NCI-H82 (cell line): ENCODE measurements around the gene ERI3.

Experiments used
- DNase-seq: peaks from one replicate; lab custom pipeline; 2025; lab: John Stamatoyannopoulos, UW

Gene ERI3

DNA sequence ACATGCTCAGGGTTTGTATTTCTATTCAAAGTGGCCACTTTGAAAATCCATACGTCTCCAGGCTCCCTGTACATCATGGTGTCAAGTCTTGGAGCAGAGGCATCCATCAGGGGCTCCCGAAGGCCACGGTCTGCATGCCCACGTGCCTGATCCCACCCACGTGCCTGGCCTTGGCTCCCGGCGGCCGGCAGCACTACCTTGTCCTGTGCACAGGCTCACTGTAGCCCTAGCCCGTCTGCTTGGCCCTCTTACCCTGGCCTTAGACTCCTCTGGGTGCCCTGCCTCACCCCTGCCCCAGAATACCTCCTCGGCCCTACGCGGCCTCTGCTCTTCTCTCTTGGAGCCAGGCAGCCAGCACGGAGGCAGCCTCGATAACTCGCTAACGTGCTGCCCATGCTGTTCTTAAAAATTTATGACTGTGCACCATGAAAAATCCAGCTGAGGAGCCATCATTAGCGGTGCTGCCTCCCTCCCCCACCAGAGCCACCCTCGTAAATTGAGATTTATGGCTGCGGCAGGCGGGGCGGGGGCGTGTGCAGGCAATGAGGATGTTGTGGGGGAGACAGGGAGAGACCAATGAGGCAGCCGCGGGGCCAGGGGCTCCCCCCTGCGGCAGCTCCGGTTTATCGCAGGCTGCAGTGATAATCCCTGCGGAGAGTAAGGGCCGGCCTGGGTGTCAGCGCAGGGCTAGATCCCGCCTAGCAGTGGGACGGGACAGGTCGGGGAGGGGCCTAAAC, 117.2 kb downstream of the ERI3 start:
- DNase-seq = peak; percentile 96

DNA sequence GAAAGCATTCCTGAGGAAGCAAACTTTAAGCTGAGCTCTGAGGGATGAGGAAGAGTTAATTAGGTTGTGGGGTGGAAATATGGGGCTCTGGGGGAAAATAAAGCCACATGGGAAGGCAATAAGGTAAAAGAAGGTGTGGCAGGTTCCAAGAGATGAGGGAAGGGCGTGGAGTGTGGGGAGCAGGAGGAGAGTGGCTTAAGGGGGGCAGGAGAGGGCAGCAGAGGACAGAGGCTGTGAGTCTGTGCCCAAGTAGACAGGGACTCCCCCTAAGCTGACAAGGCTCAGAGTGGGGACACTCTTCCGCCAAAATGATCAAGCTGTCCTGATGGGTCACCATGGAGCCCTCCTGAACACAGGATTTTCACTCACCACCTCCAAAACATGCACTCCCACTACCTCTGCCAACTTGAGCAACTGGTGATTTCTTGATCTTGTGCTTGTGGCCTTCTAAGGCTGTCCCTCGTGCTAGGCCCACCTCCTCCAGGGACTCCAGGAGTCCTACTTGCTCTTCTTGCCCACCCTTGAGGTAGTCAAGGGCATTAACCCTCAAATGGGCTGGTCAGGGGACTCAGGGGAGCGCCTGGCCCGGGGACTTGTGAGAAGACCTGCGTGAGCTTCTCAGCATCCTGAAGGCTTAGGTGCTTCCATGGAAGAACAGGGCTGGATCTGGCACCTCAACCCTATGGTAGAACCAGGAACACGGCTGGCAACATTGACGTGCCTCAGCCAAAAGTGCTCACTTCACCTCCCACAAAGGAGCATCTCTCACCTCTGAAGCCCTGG, 118.4 kb downstream of the ERI3 start:
- no peak for DNase-seq

- peak; percentile 96 for DNase-seq
These were observed 119.2 kb downstream of the ERI3 start for GRCh38 chr1:44235808-44236207.

DNA sequence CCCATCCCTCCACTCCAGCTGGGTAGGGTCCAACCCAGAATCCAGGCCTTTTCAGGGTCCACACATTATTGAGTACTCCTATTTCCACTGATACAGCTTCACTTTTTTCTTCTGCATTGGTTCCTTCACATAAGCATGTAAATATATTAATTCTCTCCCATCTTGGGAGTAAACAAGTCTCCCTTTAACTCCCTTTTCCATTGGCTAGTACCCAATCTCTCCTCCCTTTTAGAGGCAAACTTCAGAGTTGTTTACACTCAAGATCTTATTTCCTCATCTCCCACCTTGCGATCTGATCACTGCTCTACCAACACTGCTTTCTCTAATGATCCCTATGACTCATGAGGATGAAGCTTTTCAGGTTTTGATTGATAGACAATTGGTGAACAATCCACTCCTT, 121.5 kb downstream of the ERI3 start:
- DNase-seq = no peak

GRCh38 chr1:44230796-44231195, 124.3 kb downstream of the ERI3 start:
- DNase-seq = no peak

- DNase-seq = no peak
These were observed 125.5 kb downstream of the ERI3 start for GRCh38 chr1:44229435-44230167.

- no peak for DNase-seq
These were observed 126.8 kb downstream of the ERI3 start for GRCh38 chr1:44228218-44228617.

GRCh38 chr1:44227211-44227610, 127.8 kb downstream of the ERI3 start:
- DNase-seq = no peak

DNA sequence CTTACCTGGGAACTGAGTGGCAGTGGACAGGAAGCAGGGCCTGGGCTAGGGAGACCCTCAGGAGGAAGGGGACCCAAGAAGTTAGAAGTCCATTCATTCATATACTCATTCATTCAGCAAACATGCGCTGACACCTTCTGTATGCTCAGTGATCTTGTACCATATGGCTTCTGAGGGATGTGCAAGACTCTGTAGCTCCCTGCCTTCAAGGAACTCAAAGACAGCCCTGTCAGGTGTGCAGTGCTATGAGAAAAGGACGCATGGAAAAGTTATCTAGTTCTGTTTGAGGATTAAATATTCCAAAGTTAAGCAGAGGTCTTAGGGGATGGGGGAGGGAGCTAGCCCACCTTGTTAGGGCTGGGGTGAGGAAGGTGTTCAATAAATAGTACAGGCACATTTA, 129.3 kb downstream of the ERI3 start:
- no peak for DNase-seq

DNA sequence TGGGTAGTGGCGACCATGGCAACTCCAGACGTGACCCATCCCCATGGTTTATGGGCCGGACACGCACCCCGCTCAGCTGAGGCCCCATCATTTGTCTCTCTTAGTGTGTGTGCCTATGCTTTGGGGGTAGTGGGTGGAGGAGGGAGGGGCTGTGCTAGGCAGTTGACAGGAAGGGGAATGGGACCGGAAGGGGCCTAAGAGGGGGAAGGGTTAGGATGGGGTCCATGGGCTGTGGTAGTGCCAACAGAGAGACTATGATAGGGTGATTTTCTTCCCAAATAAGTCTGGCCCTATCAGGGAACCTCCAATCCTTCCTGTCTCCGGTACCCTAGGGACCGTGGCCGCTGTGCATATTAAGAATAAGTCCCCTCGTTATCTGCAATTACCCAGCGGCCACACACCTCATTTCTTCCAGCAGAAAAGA, 131.9 kb downstream of the ERI3 start:
- DNase-seq = no peak

- no peak for DNase-seq
These were observed 132.5 kb downstream of the ERI3 start for GRCh38 chr1:44222397-44223186.

DNA sequence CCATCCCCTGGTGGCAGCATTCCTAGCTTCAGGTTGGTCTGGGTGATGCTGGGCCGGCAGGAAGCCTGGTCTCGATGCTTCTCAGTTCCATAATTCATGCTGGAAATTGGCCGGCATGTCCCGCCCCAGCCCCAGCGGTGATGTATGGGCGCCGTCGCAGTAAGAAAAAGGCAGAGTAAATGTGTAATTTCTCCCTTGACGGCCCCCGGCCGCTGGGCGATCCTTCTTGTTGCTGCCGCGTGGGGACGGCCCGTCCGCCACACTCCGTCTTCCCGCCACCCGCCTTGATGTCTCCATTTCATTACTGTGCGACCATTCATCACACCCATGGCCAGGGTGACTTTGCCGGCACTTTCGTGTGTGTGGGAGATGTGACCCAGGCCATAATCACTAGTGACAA, 133.3 kb downstream of the ERI3 start:
- DNase-seq = no peak

GRCh38 chr1:44220755-44221154, 134.3 kb downstream of the ERI3 start:
- no peak for DNase-seq

GRCh38 chr1:44220001-44220751, 134.9 kb downstream of the ERI3 start:
- no peak for DNase-seq

DNA sequence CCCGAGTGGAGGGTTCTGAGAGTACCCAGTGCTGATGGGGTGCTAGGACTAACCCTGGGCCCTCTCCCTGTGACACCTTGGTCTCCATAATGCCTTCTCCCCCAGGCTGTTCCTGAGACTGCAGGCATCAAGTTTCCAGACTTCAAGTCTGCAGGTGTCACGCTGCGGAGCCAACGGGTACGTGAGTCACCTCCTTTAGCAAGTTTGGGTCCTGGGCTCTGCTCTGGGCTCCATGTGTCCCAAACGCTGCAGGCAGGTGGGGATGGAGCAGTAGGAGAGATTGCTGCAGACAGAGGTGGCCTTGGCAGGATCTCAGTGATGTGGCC, 135.8 kb downstream of the ERI3 start:
- no peak for DNase-seq

DNA sequence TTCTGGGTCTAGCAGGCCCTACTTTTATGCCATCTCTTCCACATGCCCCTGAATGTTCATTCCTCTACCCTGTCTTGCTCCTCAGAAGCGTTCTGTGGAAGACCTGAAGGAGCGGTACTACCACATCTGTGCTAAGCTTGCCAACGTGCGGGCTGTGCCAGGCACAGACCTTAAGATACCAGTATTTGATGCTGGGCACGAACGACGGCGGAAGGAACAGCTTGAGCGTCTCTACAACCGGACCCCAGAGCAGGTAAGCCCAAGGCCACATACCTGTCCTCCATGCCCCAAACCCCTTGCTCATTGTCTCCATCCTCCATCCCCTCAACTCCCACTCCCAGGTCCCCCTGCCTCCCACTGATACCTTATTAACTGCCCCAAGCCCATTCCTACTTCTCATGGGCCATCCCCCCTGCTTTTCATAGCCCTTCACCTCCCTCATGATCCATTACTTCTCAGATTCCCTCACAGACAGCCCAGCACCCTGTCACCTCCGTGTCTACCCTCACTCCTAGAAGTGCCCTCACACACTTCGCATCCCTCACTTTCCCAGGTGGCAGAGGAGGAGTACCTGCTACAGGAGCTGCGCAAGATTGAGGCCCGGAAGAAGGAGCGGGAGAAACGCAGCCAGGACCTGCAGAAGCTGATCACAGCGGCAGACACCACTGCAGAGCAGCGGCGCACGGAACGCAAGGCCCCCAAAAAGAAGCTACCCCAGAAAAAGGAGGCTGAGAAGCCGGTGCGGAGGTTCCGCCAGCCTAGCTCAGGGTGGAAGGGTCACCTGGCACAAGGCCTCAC, 136.4 kb downstream of the ERI3 start:
- no peak for DNase-seq

DNA sequence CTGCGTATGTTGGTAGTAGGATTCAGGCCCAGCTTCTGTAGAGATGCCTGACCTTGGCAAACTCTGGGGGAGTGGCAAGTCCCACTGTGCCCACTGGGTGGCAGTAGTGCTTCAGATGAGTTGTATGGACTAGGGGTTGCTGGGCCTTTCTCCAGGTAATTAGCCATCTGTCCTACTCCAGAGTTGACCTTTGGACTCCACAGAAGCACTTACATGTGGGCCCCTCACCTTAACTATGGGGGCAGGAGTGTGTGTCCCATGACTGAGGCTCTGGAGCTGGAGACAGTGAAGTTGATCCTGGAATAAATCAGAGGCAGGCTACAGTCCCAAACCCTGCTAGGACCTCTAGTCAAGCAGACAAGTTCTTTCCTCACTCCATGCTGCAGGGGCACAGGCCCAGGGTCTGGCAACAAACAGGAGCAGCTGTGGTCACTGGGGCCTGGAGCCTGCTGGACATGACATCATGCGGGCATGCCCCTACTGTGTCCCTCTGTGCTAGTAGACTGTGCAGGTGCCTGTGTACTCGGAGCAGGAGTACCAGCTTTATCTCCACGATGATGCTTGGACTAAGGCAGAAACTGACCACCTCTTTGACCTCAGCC, 137.1 kb downstream of the ERI3 start:
- peak; percentile 92 for DNase-seq

DNA sequence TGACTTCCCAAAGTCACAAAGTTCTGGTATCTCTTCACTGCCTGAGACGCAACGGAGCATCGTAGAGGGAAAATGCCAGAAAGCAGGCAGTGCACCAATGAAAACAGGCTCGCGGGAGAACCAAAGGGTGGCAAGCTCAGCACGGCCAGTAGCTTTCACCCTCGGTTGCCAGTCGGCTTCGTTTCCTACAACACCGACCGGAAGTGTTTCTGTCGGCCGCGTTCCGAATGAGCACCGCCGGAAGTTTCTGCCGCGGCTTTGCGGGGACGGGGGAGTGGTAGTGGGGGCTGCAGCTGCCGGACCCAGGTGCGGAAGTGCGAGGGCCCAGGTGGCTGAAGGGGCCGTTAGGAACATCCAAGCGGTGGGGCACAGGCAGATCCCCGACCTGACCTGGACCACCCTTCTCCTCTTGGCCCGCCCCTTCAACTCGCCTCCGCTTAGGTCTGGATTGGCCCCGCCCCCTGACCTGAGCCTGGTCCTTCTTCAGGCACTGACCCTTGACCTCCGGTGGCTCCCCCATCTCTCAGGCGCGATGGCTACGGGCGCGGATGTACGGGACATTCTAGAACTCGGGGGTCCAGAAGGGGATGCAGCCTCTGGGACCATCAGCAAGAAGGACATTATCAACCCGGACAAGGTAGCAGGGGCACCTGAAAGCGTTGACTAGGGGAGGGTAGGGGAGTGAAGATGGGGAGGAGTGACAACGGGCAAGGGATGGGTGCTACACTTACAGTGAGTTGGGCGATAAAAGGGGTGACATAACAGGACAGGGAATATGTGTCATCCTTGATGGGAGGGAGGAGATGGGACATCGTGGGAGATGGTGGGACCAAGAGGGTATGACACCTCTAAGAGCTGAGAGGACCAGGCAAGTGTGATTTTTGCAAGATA, 141.6 kb downstream of the ERI3 start, which contains the start of gene DMAP1:
TSS of gene DMAP1 (plus strand) at position 250 of the 891 bp plus-strand sequence. CDS start at position 533, 283 bp downstream.
- peak; percentile 94 for DNase-seq
